Activated CD4-positive, CD25-positive, alpha-beta regulatory T cell treated with anti-CD3 and anti-CD28 coated beads, Interleukin-2, amount 50 U/mL, for 72 hours (primary cell): ENCODE data around the gene PCDH9.

Experiments used
- DNase-seq: peaks from one replicate; pipeline ENCODE4 v3.0.0; 2021

PCDH9 gene

DNA sequence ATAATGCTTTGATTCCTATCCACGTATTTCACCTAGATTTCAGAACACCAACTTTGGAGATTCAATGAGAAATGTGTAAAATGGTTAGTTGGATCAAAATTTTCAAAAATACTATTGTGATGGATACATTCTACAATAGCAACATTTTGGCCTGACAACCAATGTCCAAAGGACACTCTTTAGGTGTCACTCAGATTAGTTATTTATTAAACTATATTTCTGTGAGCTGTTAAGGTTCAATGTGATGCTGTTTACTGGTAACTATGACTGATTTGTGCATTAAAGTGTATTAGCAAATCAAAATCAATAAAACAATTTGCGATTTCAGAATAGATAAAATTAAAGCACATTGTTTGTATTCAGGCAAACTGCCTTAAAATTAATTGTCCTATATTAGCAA, 149.8 kb downstream of the PCDH9 start:
- no peak for DNase-seq

DNA sequence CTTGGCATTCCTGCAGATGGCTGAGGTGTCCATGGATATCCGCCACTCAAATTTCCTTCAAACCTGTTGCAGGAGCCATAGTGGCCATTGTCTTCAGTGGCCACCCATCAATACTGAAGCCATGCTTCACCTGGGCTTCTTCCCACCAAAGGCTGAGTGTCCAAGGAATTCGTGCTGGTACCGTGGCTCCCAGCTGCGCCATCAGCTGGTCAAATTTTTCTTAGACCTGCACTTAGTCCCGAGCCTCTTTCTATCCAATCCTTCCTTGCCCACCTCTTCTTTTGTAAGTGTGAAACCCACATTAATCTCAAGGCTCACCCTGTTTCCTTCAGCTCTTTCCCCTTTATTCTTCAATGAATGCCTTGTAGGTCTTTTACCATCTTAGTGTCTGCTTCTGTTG, 152.1 kb downstream of the PCDH9 start:
- no peak for DNase-seq

DNA sequence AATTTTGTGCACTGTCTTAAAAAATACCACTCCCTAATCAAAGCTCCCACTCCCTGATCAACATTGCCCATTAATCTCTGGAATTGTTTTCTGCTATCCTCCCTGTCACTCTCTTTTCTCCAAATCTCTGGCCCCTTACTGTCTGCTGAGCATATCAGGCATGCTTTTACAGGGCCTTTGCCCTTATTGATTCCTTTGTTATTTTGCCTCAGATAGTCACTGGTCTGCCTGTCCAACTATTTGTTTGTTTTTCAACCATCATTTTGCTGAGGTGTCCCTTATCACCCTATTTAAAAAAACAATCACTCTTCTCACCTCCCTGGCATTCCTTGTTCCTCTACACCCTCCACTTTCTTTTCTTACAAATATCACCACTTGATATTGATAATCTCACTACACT, 153.0 kb downstream of the PCDH9 start:
- no peak for DNase-seq

DNA sequence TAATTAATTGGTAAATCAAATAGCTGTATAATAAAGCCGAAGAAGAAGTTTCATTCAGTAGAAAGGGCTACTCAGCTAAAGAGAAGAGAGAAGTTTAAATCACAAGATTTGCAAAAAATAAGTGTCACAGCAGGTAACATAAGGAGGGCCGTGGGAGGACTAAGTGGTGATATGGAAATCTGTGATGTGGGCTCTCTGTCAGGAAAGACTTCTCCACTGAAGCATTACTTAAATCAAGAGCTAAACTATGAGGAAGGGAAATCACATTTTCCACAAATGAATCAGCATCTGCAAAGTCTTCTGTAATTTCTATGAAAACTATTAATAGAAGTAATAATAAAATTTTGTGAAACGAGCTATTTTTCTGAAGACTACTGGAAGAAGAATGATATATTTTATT, 153.8 kb downstream of the PCDH9 start:
- no peak for DNase-seq

DNA sequence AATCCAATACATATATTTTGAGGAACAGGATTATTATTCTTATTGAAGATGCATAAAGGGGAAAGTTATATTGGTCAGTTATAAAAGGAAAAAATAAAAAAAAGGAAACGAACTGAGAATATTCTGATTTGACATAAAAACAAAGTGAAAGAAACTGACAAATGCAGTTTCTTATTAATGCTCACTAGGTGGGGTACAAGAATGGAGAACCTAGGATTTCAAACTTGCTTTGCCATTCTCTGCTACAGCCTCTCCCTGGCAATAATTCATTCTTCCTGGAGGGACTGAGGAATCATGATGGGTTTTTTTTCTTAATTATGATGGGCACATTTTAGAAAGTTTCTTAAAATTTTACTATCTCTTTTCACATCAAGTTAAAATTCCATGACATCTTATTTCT, 154.9 kb downstream of the PCDH9 start:
- DNase-seq: no peak

DNA sequence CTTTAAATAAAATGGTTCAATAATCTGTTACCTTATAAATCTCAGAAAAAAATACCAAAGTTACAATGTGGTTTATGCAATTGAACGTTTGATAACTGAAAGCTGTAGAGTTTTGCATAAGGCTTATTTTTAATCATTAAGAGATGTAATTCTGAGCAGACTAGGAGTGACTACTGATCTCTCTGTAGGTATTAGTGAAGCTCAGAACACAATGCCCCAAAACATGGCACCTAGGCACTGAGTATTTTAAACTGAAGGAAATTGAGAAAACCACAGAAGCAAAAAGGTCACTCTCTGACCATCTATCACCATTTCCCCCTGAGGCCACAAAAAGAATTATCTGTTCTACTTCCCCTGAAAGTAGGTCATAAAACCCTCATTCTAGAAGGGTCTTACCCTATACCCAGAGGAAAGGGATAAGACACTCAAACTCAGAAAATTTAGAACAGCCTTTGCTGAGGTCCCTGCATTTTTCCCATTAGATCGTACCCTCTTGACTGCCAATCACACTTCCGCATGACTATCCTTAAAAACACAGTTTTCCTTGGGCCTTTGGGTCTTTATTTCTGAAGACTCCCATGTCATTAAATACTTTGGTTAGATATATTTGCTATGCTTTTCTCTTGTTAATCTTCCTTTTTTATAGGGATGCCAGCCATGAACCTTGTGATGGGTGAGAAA, 158.1 kb downstream of the PCDH9 start:
- no peak for DNase-seq

DNA sequence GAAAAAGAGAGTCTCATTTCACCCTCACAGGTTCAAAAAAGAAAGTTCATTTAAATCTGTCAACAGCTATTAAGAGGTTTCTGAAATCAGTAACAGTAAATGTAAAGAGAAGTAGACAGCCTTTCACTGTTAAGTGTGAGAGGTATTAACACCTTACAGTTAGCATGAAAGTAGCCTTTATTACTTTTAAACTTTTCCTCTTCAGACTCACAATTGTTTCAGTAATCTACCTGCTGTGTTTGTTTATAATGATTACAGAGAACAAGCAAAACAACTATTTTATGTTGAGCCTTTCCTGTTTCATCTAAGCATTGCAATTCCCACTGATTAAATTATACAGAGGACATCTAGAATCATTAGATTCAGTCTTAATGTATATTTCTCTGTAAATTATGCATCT, 159.8 kb downstream of the PCDH9 start:
- DNase-seq: no peak

DNA sequence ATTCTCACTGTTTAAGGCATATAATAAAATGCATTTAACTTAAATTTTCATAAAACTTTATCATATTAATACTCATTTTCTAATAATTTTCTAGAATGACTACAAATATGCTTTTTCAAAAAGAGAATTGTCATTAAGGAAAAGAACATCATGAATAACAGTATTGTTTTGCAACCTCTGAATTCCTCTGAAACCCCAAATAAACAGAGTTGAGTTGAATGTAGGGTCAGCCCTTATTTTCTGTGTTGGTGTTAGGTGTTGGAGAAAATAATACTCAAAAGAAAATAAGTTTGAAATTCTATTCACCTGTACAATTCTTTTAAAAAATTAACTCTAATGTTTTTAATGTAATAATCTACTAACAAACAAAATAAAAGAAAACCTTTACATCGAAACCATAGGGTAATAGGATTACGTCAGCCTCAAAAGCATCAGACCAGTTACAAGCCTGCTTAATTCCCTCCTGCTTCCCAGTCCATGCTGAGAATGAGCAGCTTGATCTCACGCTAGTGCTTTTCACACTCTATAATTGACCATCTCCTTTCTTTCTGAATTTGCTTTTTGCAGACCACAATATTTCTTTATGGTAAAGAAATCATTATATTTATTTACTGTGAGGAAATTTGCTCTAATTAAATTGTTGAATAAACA, 160.9 kb downstream of the PCDH9 start:
- DNase-seq: no peak

DNA sequence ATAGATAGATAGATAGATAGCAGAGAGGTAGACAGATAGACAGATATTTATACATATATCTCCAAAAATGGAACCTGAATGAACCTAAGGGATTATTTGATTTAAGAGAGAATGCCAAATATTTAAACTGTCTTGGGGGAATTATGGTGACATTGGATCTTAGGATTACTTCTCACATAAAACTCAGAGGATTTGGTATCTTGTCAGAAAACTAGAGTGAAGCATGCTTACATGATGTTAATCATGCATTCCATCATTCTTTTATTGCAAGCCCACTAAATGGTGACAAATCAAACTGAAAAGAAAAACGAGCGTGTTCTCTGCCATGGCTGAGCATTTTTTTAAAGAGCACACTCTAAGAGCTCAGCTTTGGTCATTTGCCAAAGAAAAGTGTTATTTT, 165.2 kb downstream of the PCDH9 start:
- no peak for DNase-seq

DNA sequence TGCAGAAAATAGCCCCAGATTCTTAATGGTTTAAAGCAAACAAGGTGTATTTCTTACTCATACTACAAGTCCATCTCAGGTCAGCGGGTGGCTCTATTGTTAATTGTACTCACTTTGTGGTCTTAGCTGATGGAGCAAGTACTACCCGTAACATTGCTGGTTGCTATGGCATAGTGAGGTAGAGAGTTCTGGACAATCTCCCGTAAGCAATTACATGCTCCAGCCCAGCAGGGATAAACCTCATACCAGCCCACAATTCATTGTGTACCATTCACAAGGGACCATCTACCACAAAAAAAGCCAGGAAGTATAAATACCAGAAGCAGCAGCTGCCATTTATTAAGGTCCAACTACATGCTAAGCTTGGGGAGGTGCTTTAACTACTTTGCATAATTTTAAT, 167.1 kb downstream of the PCDH9 start:
- no peak for DNase-seq

DNA sequence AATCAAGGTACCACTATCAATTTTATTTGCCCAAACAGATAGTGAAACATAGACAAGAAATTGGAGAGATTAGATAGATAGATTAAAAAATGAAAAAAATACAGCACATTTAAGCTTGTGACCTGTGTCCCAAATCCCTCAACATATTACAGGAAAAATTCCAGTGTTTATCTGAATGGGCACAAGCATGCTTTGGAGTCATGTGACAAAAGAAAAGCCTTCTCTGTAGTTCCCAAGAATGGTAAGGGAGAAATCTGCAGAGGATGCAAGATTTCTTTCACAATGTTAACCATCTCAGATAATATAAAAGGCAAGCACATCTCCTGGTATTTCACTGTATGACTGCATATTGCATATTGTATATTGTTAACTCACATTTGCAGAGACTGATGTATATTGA, 168.0 kb downstream of the PCDH9 start:
- no peak for DNase-seq

DNA sequence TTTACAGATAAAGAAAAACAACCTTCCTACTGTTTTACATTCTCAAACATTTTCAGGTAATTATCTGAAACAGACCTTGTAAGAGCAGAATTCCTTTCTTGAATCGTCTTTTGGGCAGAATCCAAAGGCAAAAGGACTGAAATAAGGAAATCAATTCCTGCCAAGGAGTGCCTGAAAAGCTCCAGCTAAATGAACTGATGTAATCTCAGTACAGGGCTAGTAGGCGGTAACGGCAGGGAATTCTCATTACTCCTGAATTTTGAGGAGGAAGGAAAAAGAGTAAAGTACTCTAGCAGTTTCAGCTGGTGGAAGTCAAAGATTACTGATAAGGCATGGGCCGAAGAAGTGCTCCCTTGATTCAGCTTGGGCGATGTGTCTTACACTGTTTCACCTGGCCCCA, 168.4 kb downstream of the PCDH9 start:
- DNase-seq: no peak

DNA sequence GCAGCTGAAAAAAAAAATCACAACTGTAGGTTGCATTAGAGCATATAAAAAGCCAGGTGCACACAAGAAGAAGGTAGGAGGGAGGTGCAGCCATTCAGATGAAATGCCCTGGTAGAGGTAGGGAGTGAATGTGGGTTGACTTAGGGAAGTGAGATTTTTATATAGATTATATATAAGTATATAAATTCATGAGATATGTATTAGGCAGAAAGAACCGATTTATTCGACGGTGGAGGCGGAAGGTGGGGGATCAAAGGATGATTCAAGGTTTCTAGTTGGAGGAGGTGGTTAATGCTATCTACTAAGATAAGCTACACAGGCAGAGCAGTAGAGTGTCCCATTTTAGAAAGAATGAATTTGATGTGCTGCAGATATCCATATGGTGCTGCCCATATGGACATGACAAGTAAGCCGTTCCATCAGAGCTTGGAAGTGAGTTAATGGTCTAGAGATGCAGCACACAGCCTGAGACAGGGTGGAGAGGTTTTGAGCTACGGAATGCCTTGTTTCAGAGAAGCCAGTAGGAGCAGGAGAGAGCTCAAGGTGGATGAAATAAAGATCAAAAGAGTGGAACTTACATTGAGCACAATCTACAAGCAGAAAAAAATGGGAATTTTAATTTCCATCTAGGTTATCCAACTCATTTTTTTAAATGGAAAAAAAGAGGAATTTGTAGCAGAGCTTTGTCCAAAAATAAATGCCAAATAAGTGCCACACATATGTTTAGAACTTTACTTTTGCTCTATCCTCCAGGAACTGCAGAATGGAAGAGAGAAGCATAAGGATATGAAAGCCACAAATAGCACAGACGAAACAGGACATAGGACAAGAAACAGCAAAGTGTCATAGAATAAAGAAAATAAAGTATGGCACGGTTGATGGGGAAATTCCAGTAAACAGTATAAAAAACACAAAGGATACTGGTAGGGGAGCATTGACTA, 177.3 kb downstream of the PCDH9 start:
- no peak for DNase-seq

DNA sequence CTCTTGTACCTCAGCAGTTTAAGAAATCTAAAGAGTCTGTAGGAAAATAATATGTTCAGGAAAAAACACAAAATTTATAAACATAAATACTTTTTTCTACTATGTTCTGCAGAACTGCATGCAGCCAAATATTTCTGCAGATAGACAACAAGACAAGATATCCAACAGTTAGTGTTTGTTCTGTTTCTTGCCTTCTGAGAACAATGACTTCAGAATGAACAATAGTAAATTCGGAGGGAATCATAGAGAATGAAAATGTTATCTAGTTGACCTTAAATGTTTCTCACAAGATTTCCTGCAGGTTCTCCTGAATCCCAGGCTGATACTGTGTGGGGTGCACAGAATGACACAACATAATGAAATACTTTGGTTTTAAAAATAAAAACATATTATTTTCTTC, 180.4 kb downstream of the PCDH9 start:
- DNase-seq: no peak

DNA sequence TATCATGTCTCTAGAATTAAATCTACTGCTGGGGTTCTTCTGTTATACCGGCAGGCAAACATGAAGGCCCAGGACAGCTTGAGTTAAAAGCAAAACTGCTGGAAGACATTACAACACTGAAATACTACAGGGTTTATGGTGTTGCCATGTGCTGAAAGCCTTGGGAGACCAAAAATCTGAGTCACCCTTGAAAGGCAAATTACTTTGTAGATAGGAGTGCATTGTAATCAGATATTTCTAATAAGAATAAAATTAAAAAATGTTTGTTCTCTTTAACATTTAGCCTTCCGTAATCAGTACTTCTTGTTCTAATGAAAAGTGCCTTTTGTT, 181.3 kb downstream of the PCDH9 start:
- no peak for DNase-seq

DNA sequence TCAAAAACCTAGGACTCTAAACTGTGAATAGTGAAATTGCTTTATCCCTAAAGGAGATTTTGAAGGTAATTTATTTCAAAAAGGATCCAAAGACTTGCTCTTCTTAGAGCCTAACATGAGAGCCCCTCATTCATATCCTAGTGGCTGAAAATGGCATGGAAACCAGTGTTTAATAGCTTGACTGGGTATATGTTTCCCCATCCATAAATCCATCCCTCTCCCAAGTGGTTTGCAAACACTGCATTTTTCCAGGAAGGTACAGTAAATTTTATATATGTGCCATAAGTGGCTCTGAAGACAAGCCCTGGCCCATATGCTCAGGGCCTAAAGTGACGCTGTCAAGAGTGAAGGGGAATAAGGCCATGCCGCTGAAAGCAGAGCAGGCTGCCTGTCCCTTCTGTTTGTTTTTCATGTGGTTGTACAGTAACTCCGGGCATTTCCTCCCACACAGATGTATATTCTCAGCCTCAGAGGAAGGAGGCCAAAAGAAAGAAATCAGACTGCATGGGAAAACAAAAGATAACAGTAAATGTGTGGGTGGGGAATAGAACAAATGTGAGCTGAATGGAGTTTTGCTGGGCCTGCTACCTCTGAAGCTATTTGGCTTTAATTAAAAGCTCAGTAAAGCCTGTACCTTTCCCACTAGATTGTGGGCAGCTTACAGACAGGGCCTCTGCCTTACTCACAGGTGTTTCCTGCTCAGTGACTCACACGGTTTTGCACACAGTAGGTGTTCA, 181.9 kb downstream of the PCDH9 start:
- DNase-seq: no peak

DNA sequence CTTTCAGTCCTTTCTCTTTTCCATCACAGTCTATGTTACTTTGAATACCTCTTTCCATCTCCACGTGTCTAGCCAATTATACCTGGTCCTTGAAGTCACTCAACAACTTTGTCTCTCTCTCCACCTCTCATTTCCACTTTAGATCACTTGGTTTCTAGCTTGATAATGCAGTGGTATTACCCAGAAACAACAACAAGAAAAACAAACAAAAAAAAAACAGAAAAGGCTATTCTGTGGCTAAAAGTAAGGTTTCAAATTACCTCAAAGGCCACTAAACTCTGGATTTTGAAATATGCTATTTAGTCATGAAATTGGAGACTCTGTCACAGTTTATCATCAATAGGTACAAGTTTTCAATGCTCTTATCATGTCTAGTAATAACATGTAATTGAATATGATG, 184.8 kb downstream of the PCDH9 start:
- DNase-seq: no peak

DNA sequence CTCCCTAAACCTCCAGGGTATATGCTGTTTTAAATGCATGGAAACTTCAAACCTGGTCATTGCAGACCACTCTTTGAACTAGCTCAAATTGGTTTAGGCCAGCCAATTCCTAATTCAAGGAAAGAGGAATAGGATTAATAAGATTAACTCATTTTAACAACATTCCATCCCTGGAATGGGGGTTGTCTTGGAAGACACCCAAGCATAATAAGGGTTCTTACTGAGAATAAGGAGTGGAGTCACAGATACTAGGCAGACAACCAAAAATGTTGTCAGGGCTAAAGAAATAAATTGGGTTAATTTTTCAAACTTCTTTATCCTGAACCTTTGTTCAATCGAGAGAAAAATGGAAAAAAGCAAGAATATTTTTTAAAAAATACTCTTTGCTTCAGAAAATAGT, 186.2 kb downstream of the PCDH9 start:
- DNase-seq: no peak

DNA sequence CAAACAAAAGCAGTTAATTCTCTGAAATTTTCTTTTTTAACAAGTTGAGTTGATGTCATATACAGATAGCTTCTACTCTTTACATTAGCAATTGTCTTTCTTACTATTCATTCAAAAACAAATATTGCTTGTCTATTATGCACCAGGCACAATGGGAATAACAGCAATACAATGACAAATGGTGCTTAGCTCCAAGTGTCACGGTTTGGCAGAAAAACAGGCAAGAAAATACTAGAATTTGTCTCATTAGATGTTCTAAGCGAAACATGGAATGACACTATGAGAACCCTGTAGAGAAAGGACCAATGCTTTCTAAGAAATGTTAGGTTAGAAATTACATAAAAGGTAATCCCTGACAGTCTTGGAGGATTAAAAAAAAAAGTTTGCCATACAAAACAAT, 187.6 kb downstream of the PCDH9 start:
- DNase-seq: no peak

DNA sequence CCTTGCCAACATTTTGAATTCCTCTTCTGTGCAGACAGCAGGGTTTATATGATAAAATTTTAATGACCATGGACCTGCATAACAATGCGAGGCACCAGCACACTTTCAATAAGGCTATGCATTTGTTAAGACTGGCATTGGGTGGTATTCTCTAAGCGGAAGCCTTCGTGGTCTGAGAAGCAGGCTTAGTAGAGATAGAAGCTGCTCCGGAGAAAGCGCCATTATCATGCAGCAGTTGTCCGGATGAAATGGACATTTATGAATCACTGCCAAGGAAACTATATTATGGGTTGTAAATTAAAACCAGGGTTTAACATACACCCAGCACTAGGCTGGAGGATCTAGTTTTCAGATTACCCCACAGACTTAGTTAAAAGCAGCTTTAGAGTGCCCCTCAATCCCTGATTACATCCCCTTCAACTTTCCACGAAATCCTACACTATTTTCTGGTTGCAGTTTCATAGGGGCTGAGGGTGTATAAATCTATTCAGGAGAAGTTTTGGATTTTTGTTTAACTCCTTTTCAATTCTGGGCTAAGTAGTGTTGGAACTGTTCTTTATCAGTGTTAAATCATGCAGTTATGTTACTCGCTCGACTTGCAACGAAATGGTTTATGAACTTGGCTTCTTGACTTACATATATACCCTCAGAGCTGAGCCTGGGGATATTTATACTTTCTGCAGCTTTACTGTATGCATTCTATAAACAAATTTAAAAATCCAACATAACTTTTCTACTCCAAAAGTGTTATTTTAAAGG, 193.3 kb downstream of the PCDH9 start:
- no peak for DNase-seq

DNA sequence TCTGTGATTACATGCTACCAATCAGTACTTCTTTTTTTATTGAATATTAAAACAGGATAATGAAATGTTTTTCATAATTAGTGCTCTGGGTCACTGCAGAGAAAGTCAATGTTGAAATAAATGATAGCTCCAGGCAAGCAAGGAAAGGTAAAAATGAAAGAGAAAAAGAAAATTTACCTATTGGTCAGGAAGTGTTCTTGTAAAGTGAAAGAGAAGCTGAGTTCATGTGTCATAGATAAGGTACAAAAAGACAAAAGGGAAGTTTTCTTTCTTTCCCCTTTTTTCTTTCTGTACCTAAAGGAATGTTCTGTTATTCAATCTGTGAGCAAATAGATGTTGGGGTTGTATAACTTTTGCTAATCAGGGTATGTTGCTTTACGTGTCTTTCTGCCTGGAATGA, 197.0 kb downstream of the PCDH9 start:
- DNase-seq: no peak

DNA sequence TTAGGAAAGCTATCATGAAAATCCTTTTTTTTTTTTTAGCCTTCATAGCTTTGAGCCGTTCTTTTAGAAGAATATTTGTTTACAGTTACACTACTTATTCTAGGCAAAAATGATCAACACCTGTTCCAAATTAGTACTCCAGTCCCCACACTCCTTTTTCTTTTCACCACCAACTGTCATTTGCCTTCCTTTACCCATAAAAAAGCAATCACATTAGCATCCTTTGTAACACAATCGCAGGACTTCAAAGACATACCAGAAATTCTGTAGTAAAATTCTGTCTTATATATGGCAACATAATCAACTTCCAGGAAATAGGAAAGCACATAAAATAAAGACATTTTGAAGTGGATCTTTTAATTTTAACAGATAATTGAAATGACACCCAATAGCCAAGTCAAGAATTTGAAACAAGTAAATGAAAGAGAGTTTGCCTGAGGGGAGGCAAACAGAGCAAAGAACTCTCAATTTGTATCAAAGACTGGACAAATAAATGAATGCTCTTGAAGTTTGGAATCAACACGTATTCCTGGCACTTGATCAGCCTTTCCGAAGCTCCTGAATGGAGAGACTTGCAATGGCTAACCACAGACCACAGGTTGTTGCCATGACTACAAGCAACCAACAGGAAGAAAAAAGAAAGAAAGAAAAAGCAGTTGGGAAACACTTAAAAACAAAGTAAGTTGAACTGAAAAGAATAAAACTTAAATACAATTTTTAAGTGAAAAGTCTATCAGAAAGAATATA, 206.8 kb downstream of the PCDH9 start:
- no peak for DNase-seq
